ENCODE results near the gene WDSUB1.

Gene WDSUB1

GRCh38 chr2:159265171-159265576 lies 21.3 kb downstream of the WDSUB1 start:
- no peak for DNase-seq

GRCh38 chr2:159262904-159263303 lies 23.6 kb downstream of the WDSUB1 start:
- DNase-seq = no peak

GRCh38 chr2:159262226-159262625 lies 24.3 kb downstream of the WDSUB1 start:
- no peak for DNase-seq

- no peak for DNase-seq
These were observed 30.3 kb downstream of the WDSUB1 start for GRCh38 chr2:159256159-159256558.

- no peak for DNase-seq
These were observed 33.6 kb downstream of the WDSUB1 start for GRCh38 chr2:159252905-159253304.

GRCh38 chr2:159251296-159252173 lies 35.0 kb downstream of the WDSUB1 start:
- DNase-seq = no peak

GRCh38 chr2:159249990-159250715 lies 36.4 kb downstream of the WDSUB1 start:
- DNase-seq = peak; percentile 5

- DNase-seq = no peak
These were observed 40.0 kb downstream of the WDSUB1 start for GRCh38 chr2:159246325-159246988.

GRCh38 chr2:159243529-159243928 lies 43.0 kb downstream of the WDSUB1 start:
- DNase-seq = no peak

GRCh38 chr2:159234868-159235267 lies 51.6 kb downstream of the WDSUB1 start:
- DNase-seq = no peak

- no peak for DNase-seq
These were observed 53.9 kb downstream of the WDSUB1 start for GRCh38 chr2:159232456-159233170.

GRCh38 chr2:159230145-159230877 lies 56.2 kb downstream of the WDSUB1 start:
- DNase-seq = no peak

GRCh38 chr2:159229476-159230144 lies 56.9 kb downstream of the WDSUB1 start:
- no peak for DNase-seq

GRCh38 chr2:159228081-159228581 lies 58.4 kb downstream of the WDSUB1 start:
- DNase-seq = no peak

GRCh38 chr2:159227467-159227866 lies 59.0 kb downstream of the WDSUB1 start:
- DNase-seq = no peak

GRCh38 chr2:159226608-159227385 lies 59.7 kb downstream of the WDSUB1 start:
- DNase-seq = no peak

GRCh38 chr2:159226059-159226461 lies 60.4 kb downstream of the WDSUB1 start:
- peak; percentile 51 for DNase-seq

- DNase-seq = no peak
These were observed 61.2 kb downstream of the WDSUB1 start for GRCh38 chr2:159225025-159226016.

Measured in activated CD4-positive, alpha-beta T cell treated with anti-CD3 and anti-CD28 coated beads, Interleukin-2, amount 50 U/mL, for 16 hours (primary cell).